SU-DHL-6 (cell line): ENCODE results near the gene TNFRSF1B.

ENCODE experiments used
- CTCF ChIP-seq: fragments of 200-600 bp; sonication (generic); IDR thresholded peaks from one replicate; pipeline ENCODE4 v1.5.1; 2017; ENCODE audit warnings: antibody characterized with exemption, mild to moderate bottlenecking, low read length, moderate library complexity; ENCODE audit not compliant: insufficient read depth, poor library complexity, severe bottlenecking
- EZH2phosphoT487 ChIP-seq: fragments of 200-600 bp; sonication (generic), shearing (Covaris generic); conservative IDR thresholded peaks from 2 replicates; pipeline ENCODE4 v1.6.1; 2018; ENCODE audit warnings: mild to moderate bottlenecking, antibody characterized with exemption, low read length, moderate library complexity, mixed read lengths

DNA sequence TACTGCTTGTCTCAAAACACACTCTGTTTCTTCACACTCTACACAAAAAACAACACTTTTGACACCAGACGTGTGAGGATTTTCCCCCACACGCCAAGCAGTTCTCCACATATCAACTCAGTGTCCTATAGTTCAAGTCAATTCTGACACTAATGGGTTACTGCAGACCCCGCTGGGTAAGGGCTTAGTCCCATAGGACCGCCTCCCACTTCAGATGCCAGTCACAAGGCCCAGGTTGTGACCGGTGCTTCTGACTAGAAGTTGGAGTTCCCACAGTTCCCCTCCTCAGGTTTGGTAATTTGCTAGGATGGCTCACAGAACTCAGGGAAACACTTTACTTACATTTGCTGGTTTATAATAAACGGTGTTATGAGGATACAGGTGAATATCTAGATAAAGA, 83.0 kb downstream of the TNFRSF1B start:
- TF ChIP-seq CTCF (no peak), EZH2phosphoT487 (no peak)
